Liver (tissue), 3 donors: ENCODE data around the gene ARHGEF4.

Experiments used
- EGR1 ChIP-seq, 2 donors: IDR thresholded peaks; 2 replicates each; pipeline ENCODE4 v1.6.1; 2016 to 2018; ENCODE audit warnings: antibody characterized with exemption in 2 of 2, low read depth in 2 of 2
- FOXA2 ChIP-seq: IDR thresholded peaks from 2 replicates; pipeline ENCODE4 v1.6.1; 2016; ENCODE audit warnings: antibody characterized with exemption
- GABPA ChIP-seq, 2 donors: IDR thresholded peaks in 1 of 2; conservative IDR thresholded peaks in 1 of 2; 2 replicates each; pipeline ENCODE4 v1.6.1; 2016; ENCODE audit warnings: antibody characterized with exemption in 2 of 2, mild to moderate bottlenecking in 1 of 2, moderate library complexity in 1 of 2
- JUND ChIP-seq, 2 donors: IDR thresholded peaks; 2 replicates each; pipeline ENCODE4 v1.6.1; 2016; ENCODE audit warnings: antibody characterized with exemption in 2 of 2
- RAD21 ChIP-seq, 2 donors: IDR thresholded peaks; 2 replicates each; pipeline ENCODE4 v1.6.1; 2016; ENCODE audit warnings: antibody characterized with exemption in 2 of 2, mild to moderate bottlenecking in 2 of 2
- YY1 ChIP-seq: IDR thresholded peaks from 2 replicates; pipeline ENCODE4 v1.6.1; 2016; ENCODE audit warnings: antibody characterized with exemption, mild to moderate bottlenecking
- TF ChIP-seq, protein P1 (sequence below): fragments of 150-350 bp; IDR thresholded peaks from 2 replicates; pipeline ENCODE4 v1.5.1; 2017; ENCODE audit warnings: improper control_type of control experiment, low read depth, low read length; ENCODE audit not compliant: missing input control
- TF ChIP-seq, protein P2 (sequence below): IDR thresholded peaks from 2 replicates; pipeline ENCODE4 v1.6.1; 2016; ENCODE audit warnings: antibody characterized with exemption, mild to moderate bottlenecking
- TF ChIP-seq, protein P3 (sequence below): IDR thresholded peaks from 2 replicates; pipeline ENCODE4 v1.6.1; 2016; ENCODE audit warnings: antibody characterized with exemption
- TF ChIP-seq, protein P4 (sequence below): IDR thresholded peaks from 2 replicates; pipeline ENCODE4 v1.6.1; 2016; ENCODE audit warnings: antibody characterized with exemption
- donor health status: healthy.
- donor health status: healthy.

DNA sequence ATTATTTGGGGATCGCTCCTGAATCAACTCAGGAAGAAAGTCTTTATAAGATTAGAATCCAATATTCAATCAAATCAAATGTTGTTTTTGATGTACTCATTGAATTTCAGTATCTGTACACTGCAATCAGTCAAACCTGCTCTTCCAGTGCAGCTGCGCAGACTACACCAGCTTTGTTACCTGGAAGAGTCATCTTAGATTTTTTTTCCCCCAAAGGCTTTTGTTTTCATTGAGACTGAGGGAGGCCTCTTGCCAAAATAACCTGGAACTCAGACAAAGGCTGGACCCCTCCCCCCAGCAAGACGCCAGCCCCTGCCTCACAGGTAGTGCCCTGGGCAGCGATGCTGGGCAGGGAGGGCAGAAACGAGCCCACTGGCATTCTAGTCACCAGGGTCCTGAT is 74.8 kb downstream of the ARHGEF4 start:
- TF ChIP-seq, protein P1, sequence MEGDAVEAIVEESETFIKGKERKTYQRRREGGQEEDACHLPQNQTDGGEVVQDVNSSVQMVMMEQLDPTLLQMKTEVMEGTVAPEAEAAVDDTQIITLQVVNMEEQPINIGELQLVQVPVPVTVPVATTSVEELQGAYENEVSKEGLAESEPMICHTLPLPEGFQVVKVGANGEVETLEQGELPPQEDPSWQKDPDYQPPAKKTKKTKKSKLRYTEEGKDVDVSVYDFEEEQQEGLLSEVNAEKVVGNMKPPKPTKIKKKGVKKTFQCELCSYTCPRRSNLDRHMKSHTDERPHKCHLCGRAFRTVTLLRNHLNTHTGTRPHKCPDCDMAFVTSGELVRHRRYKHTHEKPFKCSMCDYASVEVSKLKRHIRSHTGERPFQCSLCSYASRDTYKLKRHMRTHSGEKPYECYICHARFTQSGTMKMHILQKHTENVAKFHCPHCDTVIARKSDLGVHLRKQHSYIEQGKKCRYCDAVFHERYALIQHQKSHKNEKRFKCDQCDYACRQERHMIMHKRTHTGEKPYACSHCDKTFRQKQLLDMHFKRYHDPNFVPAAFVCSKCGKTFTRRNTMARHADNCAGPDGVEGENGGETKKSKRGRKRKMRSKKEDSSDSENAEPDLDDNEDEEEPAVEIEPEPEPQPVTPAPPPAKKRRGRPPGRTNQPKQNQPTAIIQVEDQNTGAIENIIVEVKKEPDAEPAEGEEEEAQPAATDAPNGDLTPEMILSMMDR, result no peak
- TF ChIP-seq, protein P2, sequence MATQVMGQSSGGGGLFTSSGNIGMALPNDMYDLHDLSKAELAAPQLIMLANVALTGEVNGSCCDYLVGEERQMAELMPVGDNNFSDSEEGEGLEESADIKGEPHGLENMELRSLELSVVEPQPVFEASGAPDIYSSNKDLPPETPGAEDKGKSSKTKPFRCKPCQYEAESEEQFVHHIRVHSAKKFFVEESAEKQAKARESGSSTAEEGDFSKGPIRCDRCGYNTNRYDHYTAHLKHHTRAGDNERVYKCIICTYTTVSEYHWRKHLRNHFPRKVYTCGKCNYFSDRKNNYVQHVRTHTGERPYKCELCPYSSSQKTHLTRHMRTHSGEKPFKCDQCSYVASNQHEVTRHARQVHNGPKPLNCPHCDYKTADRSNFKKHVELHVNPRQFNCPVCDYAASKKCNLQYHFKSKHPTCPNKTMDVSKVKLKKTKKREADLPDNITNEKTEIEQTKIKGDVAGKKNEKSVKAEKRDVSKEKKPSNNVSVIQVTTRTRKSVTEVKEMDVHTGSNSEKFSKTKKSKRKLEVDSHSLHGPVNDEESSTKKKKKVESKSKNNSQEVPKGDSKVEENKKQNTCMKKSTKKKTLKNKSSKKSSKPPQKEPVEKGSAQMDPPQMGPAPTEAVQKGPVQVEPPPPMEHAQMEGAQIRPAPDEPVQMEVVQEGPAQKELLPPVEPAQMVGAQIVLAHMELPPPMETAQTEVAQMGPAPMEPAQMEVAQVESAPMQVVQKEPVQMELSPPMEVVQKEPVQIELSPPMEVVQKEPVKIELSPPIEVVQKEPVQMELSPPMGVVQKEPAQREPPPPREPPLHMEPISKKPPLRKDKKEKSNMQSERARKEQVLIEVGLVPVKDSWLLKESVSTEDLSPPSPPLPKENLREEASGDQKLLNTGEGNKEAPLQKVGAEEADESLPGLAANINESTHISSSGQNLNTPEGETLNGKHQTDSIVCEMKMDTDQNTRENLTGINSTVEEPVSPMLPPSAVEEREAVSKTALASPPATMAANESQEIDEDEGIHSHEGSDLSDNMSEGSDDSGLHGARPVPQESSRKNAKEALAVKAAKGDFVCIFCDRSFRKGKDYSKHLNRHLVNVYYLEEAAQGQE, result no peak
- TF ChIP-seq EGR1 (IDR thresholded peaks at IDR 0.05; ENCODE audit: low read depth in 2 of 2), result no peak
- no peak for TF ChIP-seq GABPA (IDR thresholded peaks at IDR 0.05 in 1 of 2, conservative IDR thresholded peaks at IDR 0.05 in 1 of 2)
- TF ChIP-seq FOXA2, result no peak
- no peak for TF ChIP-seq JUND (IDR thresholded peaks at IDR 0.05)
- no peak for TF ChIP-seq RAD21 (IDR thresholded peaks at IDR 0.05)
- TF ChIP-seq, protein P3, sequence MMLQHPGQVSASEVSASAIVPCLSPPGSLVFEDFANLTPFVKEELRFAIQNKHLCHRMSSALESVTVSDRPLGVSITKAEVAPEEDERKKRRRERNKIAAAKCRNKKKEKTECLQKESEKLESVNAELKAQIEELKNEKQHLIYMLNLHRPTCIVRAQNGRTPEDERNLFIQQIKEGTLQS, result no peak
- TF ChIP-seq, protein P4, sequence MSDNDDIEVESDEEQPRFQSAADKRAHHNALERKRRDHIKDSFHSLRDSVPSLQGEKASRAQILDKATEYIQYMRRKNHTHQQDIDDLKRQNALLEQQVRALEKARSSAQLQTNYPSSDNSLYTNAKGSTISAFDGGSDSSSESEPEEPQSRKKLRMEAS, result no peak
- TF ChIP-seq YY1, result no peak
